Endothelial cell of umbilical vein (primary cell): ENCODE results near the gene CHD5. TPM values are rescaled to one million over a fixed set of nuclear protein-coding genes. Genes with fewer than 3 reads are reported as not detected.

ENCODE experiments used
- BruUV-seq: library from RNA; stranded (reverse); fragments of 400-500 nt; replicated peaks from 2 replicates; lab custom pipeline; 2021; lab: Mats Ljungman, UMichigan
- CTCF ChIA-PET: fragments of 300-600, 350-600 bp; sonication (Branson Sonifier 250); formaldehyde crosslinking; loops from one replicate; lab custom pipeline; 2021; ENCODE audit warnings: antibody characterized with exemption, inconsistent platforms; lab: Charles Lee
- POLR2A ChIA-PET: fragments of 300-600, 350-600 bp; sonication (Branson Sonifier 250); formaldehyde crosslinking; loops from one replicate; lab custom pipeline; 2021; ENCODE audit warnings: antibody characterized with exemption, inconsistent platforms; lab: Charles Lee
- DNase-seq: peaks from one replicate; pipeline ENCODE4 v3.0.0-alpha.2; 2011; ENCODE audit warnings: low read depth, low spot score
- FAIRE-seq: peaks from 2 replicates; lab custom pipeline; 2011; peaks lifted over from hg19 to GRCh38; lab: Jason Lieb, UNC
- H2AFZ ChIP-seq: 2 replicates; pipeline ENCODE4 v1.6.0; 2012; ENCODE audit warnings: low read depth, low read length, control low read depth, inconsistent platforms
- H3K27ac ChIP-seq: 2 replicates; pipeline ENCODE4 v1.5.1; 2011; ENCODE audit warnings: low read depth, mild to moderate bottlenecking, control low read depth, low read length, moderate library complexity; ENCODE audit not compliant: insufficient read depth
- H3K27me3 ChIP-seq, 2 experiments: 2 replicates each; pipeline versions ENCODE4 v1.6.0 to v1.6.1; 2011; ENCODE audit warnings: low read length in 2 of 2, mixed read lengths in 1 of 2; ENCODE audit not compliant: control insufficient read depth in 2 of 2, insufficient read depth in 2 of 2
- H3K36me3 ChIP-seq, 2 experiments: 2 replicates in 1 of 2; 3 replicates in 1 of 2; pipeline ENCODE4 v1.5.1; 2011; ENCODE audit warnings: low read length in 2 of 2, mild to moderate bottlenecking in 1 of 2, moderate library complexity in 1 of 2; ENCODE audit not compliant: control insufficient read depth in 2 of 2, insufficient read depth in 2 of 2; ENCODE audit errors: extremely low read depth in 1 of 2
- H3K4me1 ChIP-seq: 3 replicates; pipeline ENCODE4 v1.5.1; 2011; ENCODE audit warnings: mild to moderate bottlenecking, low read length; ENCODE audit not compliant: control insufficient read depth, insufficient read depth; ENCODE audit errors: extremely low read depth
- H3K4me2 ChIP-seq: 2 replicates; pipeline ENCODE4 v1.6.1; 2011; ENCODE audit warnings: low read length, control low read depth, mixed read lengths; ENCODE audit not compliant: insufficient read depth
- H3K4me3 ChIP-seq, 3 experiments: fragments of 200-600 bp in 1 of 3; sonication (generic), shearing (Covaris generic) in 1 of 3; replicated peaks in 1 of 3; 2 replicates each; pipeline ENCODE4 v1.5.1; 2011 to 2016; ENCODE audit warnings: control low read depth in 3 of 3, low read length in 3 of 3, mild to moderate bottlenecking in 2 of 3, inconsistent platforms in 1 of 3, low read depth in 1 of 3, moderate library complexity in 1 of 3; ENCODE audit not compliant: insufficient read depth in 1 of 3
- H3K79me2 ChIP-seq: 2 replicates; pipeline ENCODE4 v1.6.0; 2012; ENCODE audit warnings: low read length, inconsistent platforms; ENCODE audit not compliant: control insufficient read depth, insufficient read depth
- H3K9ac ChIP-seq: replicated peaks from 2 replicates; pipeline ENCODE3; 2011; ENCODE audit warnings: low read length, control low read depth; ENCODE audit not compliant: insufficient read depth; ENCODE audit errors: extremely low read depth
- H3K9me1 ChIP-seq: replicated peaks from 3 replicates; pipeline ENCODE4 v1.6.0; 2011; ENCODE audit warnings: mild to moderate bottlenecking, low read length; ENCODE audit not compliant: control insufficient read depth, insufficient read depth; ENCODE audit errors: extremely low read depth
- H3K9me3 ChIP-seq: replicated peaks from 2 replicates; pipeline ENCODE4 v1.5.1; 2012; ENCODE audit warnings: low read length, inconsistent platforms; ENCODE audit not compliant: control insufficient read depth, insufficient read depth
- H4K20me1 ChIP-seq: replicated peaks from 2 replicates; pipeline ENCODE3; 2011; ENCODE audit warnings: mild to moderate bottlenecking, low read length; ENCODE audit not compliant: control insufficient read depth, insufficient read depth; ENCODE audit errors: extremely low read depth
- EZH2 ChIP-seq: IDR thresholded peaks from 2 replicates; pipeline ENCODE4 v1.6.1; 2012; ENCODE audit warnings: borderline replicate concordance, low read depth, mild to moderate bottlenecking, moderate library complexity, low read length, inconsistent platforms; ENCODE audit not compliant: severe bottlenecking
- FOS ChIP-seq: IDR thresholded peaks from 2 replicates; pipeline ENCODE4 v1.6.1; 2011; ENCODE audit warnings: mild to moderate bottlenecking, low read length, moderate library complexity, borderline replicate concordance; ENCODE audit not compliant: insufficient read depth
- GATA2 ChIP-seq: IDR thresholded peaks from 2 replicates; pipeline ENCODE4 v1.7.0; 2011; ENCODE audit warnings: low read depth, mild to moderate bottlenecking, moderate library complexity, mixed read lengths, low read length; ENCODE audit not compliant: insufficient read length, insufficient read depth
- JUN ChIP-seq: IDR thresholded peaks from 2 replicates; pipeline ENCODE4 v1.6.1; 2011; ENCODE audit warnings: borderline replicate concordance, low read depth; ENCODE audit not compliant: insufficient read length, insufficient read depth
- MYC ChIP-seq: IDR thresholded peaks from one replicate; pipeline ENCODE4 v1.6.1; 2011; ENCODE audit warnings: mild to moderate bottlenecking, low read depth, low read length
- POLR2A ChIP-seq: IDR thresholded peaks from 2 replicates; pipeline ENCODE4 v1.6.1; 2012; ENCODE audit warnings: low read depth, mild to moderate bottlenecking, control low read depth, low read length
- POLR2AphosphoS5 ChIP-seq: IDR thresholded peaks from 2 replicates; pipeline ENCODE4 v1.6.1; 2012; ENCODE audit warnings: low read depth, mild to moderate bottlenecking, control low read depth, low read length, moderate library complexity; ENCODE audit not compliant: insufficient read depth
- dilution Hi-C: fragments of 300-500 bp; cut with MboI; formaldehyde crosslinking; loops from one replicate; pipeline ENCODE4 v1.15.0; 2019; ENCODE audit warnings: low sequenced_read_pairs; ENCODE audit not compliant: extremely low pct_ligation_motif_present
- intact Hi-C: fragments of 100-400 bp; cut with micrococcal nuclease; formaldehyde crosslinking; loops from one replicate; pipeline ENCODE4 v1.10.0; 2022
- polyA plus RNA-seq, 4 experiments: library from polyadenylated mRNA; depleted of rRNA in 3 of 4; stranded (reverse) in 3 of 4; unstranded in 1 of 4; fragments of >200 nt; gene quantifications; 2 replicates each; pipeline versions ENCODE4 v1.2.1 to v1.2.3, GENCODE V29; 2011 to 2012; ENCODE audit warnings: missing spikeins in 1 of 4
- total RNA-seq: library from RNA; stranded (reverse); gene quantifications from 2 replicates; pipeline ENCODE4 v1.2.3, GENCODE V29; 2021
- TF ChIP-seq, protein P1 (sequence below): IDR thresholded peaks from 2 replicates; pipeline ENCODE4 v1.6.1; 2011; ENCODE audit not compliant: insufficient read depth, insufficient read length
- TF ChIP-seq, protein P2 (sequence below), 2 donors: IDR thresholded peaks; 1 replicate in 1 of 2; 2 replicates in 1 of 2; pipeline ENCODE4 v1.5.1; 2011; ENCODE audit warnings: low read length in 2 of 2, mild to moderate bottlenecking in 2 of 2, moderate library complexity in 2 of 2, control low read depth in 1 of 2, inconsistent platforms in 1 of 2, low read depth in 1 of 2; ENCODE audit not compliant: insufficient read depth in 1 of 2; ENCODE audit errors: extremely low read depth in 1 of 2

The CHD5 gene
- total and polyA plus RNA-seq, 2 donors (not counting 3 experiments of a cell fraction or from before 2014, with no cell fraction given), result 0.04 to 0.11 TPM

DNA sequence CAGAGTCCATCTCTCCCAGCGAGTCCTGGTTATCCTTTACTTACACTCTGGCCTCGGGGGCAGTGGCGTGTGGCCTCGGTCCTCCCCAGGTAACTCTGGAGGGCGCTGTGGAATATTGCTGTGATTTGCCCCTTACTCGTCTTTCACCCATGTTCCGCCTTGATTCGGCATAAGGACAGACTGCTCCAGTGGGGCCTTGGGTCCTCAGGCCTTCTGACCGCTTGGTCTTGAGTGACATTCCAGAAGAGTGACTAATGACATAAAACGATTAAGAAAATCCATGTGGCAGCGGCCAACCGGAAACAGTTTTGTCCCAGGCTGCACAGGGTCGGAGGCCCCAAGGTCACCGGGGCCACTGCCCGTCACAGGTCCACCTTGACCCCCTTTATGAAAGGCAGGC, 44.6 kb upstream of the CHD5 start:
- Histone ChIP-seq H3K79me2 (peaks cover 6% of the 10 kb centered on the region), H2AFZ (no peak overlapping the region), H3K9me1 (no peaks in the 10 kb centered on the region), H3K4me1 (no peaks in the 10 kb centered on the region), H3K9me3 (no peaks in the 10 kb centered on the region), H3K36me3 (peaks cover 8 to 23% of the 10 kb centered on the region in 2 experiments), H3K27ac (no peak overlapping the region), H3K9ac (no peak overlapping the region), H3K27me3 (no peaks in the 10 kb centered on the region), H3K4me2 (no peak overlapping the region), H4K20me1 (no peaks in the 10 kb centered on the region), H3K4me3 (no peak overlapping the region)
- no peak for FAIRE-seq
- no TSS peak for BruUV-seq
- intact Hi-C loops, result no loop called here
- POLR2A ChIA-PET, result no interaction called here
- TF ChIP-seq MYC, result no peak
- no peak for TF ChIP-seq FOS
- TF ChIP-seq POLR2A, result no peak
- no peak for TF ChIP-seq GATA2
- TF ChIP-seq, protein P1, sequence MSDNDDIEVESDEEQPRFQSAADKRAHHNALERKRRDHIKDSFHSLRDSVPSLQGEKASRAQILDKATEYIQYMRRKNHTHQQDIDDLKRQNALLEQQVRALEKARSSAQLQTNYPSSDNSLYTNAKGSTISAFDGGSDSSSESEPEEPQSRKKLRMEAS, result no peak
- TF ChIP-seq POLR2AphosphoS5, result no peak
- TF ChIP-seq JUN, result no peak
- TF ChIP-seq, protein P2, sequence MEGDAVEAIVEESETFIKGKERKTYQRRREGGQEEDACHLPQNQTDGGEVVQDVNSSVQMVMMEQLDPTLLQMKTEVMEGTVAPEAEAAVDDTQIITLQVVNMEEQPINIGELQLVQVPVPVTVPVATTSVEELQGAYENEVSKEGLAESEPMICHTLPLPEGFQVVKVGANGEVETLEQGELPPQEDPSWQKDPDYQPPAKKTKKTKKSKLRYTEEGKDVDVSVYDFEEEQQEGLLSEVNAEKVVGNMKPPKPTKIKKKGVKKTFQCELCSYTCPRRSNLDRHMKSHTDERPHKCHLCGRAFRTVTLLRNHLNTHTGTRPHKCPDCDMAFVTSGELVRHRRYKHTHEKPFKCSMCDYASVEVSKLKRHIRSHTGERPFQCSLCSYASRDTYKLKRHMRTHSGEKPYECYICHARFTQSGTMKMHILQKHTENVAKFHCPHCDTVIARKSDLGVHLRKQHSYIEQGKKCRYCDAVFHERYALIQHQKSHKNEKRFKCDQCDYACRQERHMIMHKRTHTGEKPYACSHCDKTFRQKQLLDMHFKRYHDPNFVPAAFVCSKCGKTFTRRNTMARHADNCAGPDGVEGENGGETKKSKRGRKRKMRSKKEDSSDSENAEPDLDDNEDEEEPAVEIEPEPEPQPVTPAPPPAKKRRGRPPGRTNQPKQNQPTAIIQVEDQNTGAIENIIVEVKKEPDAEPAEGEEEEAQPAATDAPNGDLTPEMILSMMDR (IDR thresholded peaks at IDR 0.05; ENCODE audit: extremely low read depth in 1 of 2, insufficient read depth in 1 of 2, low read depth in 1 of 2, low read length in 2 of 2), result no peak
- TF ChIP-seq EZH2, result no peak
- CTCF ChIA-PET, result interaction anchor here (1.2 kb wide), 1 partner anchor 20 kb away, joined by 5 read pairs; no protein-coding TSS in a partner anchor
- dilution Hi-C loops, result no loop called here
- DNase-seq, result no peak
